ENCODE data around the gene PEX16. TPM values are rescaled to one million over a fixed set of nuclear protein-coding genes. Genes with fewer than 3 reads are reported as not detected.

The PEX16 gene
- polyA plus RNA-seq, 1 donor from 2014 or later: 61.1 TPM

DNA sequence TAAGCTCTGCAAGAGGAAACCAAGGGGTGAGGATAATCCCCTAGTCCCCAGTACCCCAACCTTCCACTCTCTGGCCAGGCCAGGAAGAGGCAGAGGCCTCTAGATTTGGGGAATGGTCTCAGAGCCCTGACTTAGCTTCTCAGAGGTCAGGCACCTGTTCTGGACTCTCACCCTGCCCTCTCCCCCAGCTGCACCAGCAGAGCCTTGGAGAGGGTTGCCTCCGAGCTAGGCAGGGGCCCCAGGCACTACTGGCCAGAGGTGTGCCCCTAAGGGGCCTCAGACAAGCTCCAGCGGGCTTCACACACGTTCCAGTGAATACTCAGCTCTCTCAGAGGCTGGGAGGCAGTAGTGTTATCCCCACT lies 18.6 kb downstream of the PEX16 start:
- no peaks in the 10 kb centered on the region for H3K9me2 ChIP-seq (ENCODE audit: insufficient read depth, low read length)

DNA sequence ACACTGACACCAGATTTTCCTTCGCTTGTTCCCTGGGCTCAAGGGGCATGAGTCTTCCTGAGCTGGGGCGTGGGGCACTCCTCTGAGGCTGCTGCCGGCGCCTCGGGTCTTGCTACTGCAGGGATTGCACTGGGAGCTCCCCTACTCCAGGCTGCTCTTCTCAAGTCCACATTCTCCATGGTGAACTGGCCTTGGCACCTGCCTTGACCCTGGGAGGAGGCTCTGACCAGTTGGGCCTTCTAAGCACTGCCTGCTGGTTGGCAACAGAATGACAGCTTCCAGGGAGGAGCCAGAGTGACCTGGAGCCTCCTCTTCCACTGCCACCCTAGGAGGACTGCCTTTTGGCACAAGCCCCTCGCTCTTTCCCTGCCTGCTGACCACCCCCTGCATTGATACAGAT lies 20.1 kb downstream of the PEX16 start:
- H3K79me2 ChIP-seq (replicated peaks; ENCODE audit: insufficient read depth, low read length): peaks cover 25% of the 10 kb centered on the region
- no peak overlapping the region for H3K27ac ChIP-seq (ENCODE audit: low read length)
- H3K4me2 ChIP-seq (ENCODE audit: low read length): no peak overlapping the region
- TF ChIP-seq, protein P1, sequence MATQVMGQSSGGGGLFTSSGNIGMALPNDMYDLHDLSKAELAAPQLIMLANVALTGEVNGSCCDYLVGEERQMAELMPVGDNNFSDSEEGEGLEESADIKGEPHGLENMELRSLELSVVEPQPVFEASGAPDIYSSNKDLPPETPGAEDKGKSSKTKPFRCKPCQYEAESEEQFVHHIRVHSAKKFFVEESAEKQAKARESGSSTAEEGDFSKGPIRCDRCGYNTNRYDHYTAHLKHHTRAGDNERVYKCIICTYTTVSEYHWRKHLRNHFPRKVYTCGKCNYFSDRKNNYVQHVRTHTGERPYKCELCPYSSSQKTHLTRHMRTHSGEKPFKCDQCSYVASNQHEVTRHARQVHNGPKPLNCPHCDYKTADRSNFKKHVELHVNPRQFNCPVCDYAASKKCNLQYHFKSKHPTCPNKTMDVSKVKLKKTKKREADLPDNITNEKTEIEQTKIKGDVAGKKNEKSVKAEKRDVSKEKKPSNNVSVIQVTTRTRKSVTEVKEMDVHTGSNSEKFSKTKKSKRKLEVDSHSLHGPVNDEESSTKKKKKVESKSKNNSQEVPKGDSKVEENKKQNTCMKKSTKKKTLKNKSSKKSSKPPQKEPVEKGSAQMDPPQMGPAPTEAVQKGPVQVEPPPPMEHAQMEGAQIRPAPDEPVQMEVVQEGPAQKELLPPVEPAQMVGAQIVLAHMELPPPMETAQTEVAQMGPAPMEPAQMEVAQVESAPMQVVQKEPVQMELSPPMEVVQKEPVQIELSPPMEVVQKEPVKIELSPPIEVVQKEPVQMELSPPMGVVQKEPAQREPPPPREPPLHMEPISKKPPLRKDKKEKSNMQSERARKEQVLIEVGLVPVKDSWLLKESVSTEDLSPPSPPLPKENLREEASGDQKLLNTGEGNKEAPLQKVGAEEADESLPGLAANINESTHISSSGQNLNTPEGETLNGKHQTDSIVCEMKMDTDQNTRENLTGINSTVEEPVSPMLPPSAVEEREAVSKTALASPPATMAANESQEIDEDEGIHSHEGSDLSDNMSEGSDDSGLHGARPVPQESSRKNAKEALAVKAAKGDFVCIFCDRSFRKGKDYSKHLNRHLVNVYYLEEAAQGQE (IDR thresholded peaks at IDR 0.05; ENCODE audit: borderline replicate concordance): no peak
- TF ChIP-seq MXI1 (conservative IDR thresholded peaks at IDR 0.05; ENCODE audit: poor library complexity, severe bottlenecking) (no peak), TAF1 (IDR thresholded peaks at IDR 0.05; ENCODE audit: low read depth) (no peak), POLR2AphosphoS5 (IDR thresholded peaks at IDR 0.05) (no peak), CTCF (IDR thresholded peaks at IDR 0.05; ENCODE audit: poor library complexity, severe bottlenecking) (no peak), SMC3 (conservative IDR thresholded peaks at IDR 0.05; ENCODE audit: poor library complexity) (no peak), RAD21 (conservative IDR thresholded peaks at IDR 0.05) (no peak), EZH2 (IDR thresholded peaks at IDR 0.05; ENCODE audit: borderline replicate concordance, insufficient read depth, low read length, poor library complexity, severe bottlenecking) (no peak), EP300 (conservative IDR thresholded peaks at IDR 0.05; ENCODE audit: poor library complexity, severe bottlenecking) (no peak)
- peak overlapping the region; percentile 66 for H3K9ac ChIP-seq (ENCODE audit: low read length)
- H2AFZ ChIP-seq (ENCODE audit: low read depth, low read length): no peak overlapping the region
- H3K9me3 ChIP-seq (ENCODE audit: low read length): no peaks in the 10 kb centered on the region
- H3K27me3 ChIP-seq (ENCODE audit: insufficient read depth, low read depth, low read length): no peaks in the 10 kb centered on the region
- H3K36me3 ChIP-seq (ENCODE audit: insufficient read depth, low read length): no peaks in the 10 kb centered on the region
- no peaks in the 10 kb centered on the region for H4K20me1 ChIP-seq (ENCODE audit: insufficient read depth)
- no peaks in the 10 kb centered on the region for H3K9me2 ChIP-seq (ENCODE audit: insufficient read depth, low read length)
- no peak overlapping the region for H3K4me3 ChIP-seq (ENCODE audit: low read length)
- no peaks in the 10 kb centered on the region for H3F3A ChIP-seq (ENCODE audit: insufficient read depth, low read length, poor library complexity, severe bottlenecking)

More for the DNA sequence above, 18.6 kb downstream of the PEX16 start:
- H3K36me3 ChIP-seq (ENCODE audit: insufficient read depth, low read length): no peaks in the 10 kb centered on the region
- no peak overlapping the region for H2AFZ ChIP-seq (ENCODE audit: low read depth, low read length)
- peak overlapping the region; percentile 86 for H3K4me3 ChIP-seq (ENCODE audit: low read length)
- no peaks in the 10 kb centered on the region for H3K9me3 ChIP-seq (ENCODE audit: low read length)
- peaks cover 3% of the 10 kb centered on the region for H4K20me1 ChIP-seq (ENCODE audit: insufficient read depth)
- H3K9ac ChIP-seq (ENCODE audit: low read length): peak overlapping the region; percentile 84
- no peaks in the 10 kb centered on the region for H3F3A ChIP-seq (ENCODE audit: insufficient read depth, low read length, poor library complexity, severe bottlenecking)
- no peaks in the 10 kb centered on the region for H3K27me3 ChIP-seq (ENCODE audit: insufficient read depth, low read depth, low read length)
- H3K79me2 ChIP-seq (replicated peaks; ENCODE audit: insufficient read depth, low read length): peaks cover 35% of the 10 kb centered on the region
- TF ChIP-seq TAF1 (IDR thresholded peaks at IDR 0.05; ENCODE audit: low read depth) (no peak), RAD21 (conservative IDR thresholded peaks at IDR 0.05) (no peak), SMC3 (conservative IDR thresholded peaks at IDR 0.05; ENCODE audit: poor library complexity) (no peak), EZH2 (IDR thresholded peaks at IDR 0.05; ENCODE audit: borderline replicate concordance, insufficient read depth, low read length, poor library complexity, severe bottlenecking) (no peak), EP300 (conservative IDR thresholded peaks at IDR 0.05; ENCODE audit: poor library complexity, severe bottlenecking) (no peak)
- peak overlapping the region; percentile 67 for H3K4me2 ChIP-seq (ENCODE audit: low read length)
- peak overlapping the region; percentile 97 for H3K27ac ChIP-seq (ENCODE audit: low read length)
